Adrenal gland (tissue), 5 donors: Measurements from ENCODE around the gene CSH2.

Experiments
- CTCF ChIP-seq, 6 experiments: fragments of 450-650 bp in 4 of 6; fragments of 200-600 bp in 2 of 6; sonication (generic) in 1 of 6; IDR thresholded peaks; 1 replicate in 5 of 6; 2 replicates in 1 of 6; pipeline versions ENCODE4 v1.5.1 to v1.8.0; 2016 to 2021; ENCODE audit warnings: antibody characterized with exemption in 6 of 6, mild to moderate bottlenecking in 2 of 6, moderate library complexity in 1 of 6
- POLR2A ChIP-seq, 2 donors: fragments of 450-650 bp; IDR thresholded peaks; one replicate each; pipeline ENCODE4 v1.6.1; 2017; ENCODE audit warnings: antibody characterized with exemption in 2 of 2, mild to moderate bottlenecking in 2 of 2, moderate library complexity in 1 of 2
- donor health status: DM: no; HTN: no; CAD: no.

GRCh38 chr17:63918305-63918704 is 44.8 kb upstream of the CSH2 start:
- no peak for TF ChIP-seq CTCF (IDR thresholded peaks at IDR 0.05)
- no peak for TF ChIP-seq POLR2A (IDR thresholded peaks at IDR 0.05)
